ENCODE results near the gene DAZAP1.
"Not testable (repeated sequence)": the region's sequence is repeated elsewhere in the genome, so short reads cannot be mapped to it uniquely, and the experiment has no call there.

The DAZAP1 gene

DNA sequence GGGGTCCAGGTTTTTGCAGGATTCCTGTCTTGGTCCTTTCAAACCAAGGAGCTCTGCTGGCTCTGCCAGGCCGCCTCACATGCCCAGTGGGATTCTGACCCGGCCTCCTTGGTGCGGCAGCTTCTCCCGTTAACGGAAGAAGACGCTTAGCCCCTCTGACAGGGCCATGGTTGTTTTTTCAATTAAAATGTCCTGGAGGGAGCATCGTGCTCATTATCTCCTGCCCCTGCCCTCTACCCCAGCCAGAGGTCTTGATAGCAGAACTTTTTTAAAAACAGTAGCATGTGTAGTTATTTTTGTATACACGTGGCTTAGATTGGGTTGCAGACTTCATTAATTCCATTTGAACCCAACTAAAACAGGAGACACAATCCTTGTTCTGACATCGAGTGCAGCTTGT lies 19.4 kb downstream of the DAZAP1 start:
- DNase-seq: no peak

GRCh38 chr19:1427221-1427920 lies 20.0 kb downstream of the DAZAP1 start:
- DNase-seq: no peak

- DNase-seq: no peak
Observed at GRCh38 chr19:1428738-1429391, 21.5 kb downstream of the DAZAP1 start.

GRCh38 chr19:1429750-1430149 lies 22.4 kb downstream of the DAZAP1 start:
- no peak for DNase-seq

DNA sequence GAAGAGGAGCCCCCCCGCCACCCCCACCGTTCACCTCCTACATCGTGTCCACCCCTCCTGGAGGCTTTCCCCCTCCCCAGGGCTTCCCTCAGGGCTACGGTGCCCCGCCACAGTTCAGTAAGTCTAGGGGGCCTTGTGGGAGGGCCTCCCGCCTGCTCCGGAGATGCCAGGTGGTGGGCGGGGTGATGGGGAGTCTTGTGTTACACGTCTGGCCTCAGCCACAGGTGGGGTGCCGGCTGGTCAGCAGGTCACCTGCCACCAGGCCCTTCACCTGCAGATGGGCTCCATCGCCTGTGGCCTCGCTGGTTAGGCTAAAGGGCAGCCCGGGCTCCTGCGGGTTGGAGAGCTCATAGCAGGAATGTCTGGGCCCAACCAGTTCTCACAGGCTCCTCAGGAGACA lies 22.9 kb downstream of the DAZAP1 start:
- DNase-seq: no peak

GRCh38 chr19:1431759-1432506 lies 24.5 kb downstream of the DAZAP1 start:
- DNase-seq: no peak

GRCh38 chr19:1432507-1432887 lies 25.1 kb downstream of the DAZAP1 start:
- DNase-seq: no peak

GRCh38 chr19:1433119-1434039 lies 26.0 kb downstream of the DAZAP1 start:
- no peak for DNase-seq

- DNase-seq: no peak
Observed at GRCh38 chr19:1434040-1434366, 26.6 kb downstream of the DAZAP1 start.

GRCh38 chr19:1434577-1435060 lies 27.2 kb downstream of the DAZAP1 start:
- no peak for DNase-seq

DNA sequence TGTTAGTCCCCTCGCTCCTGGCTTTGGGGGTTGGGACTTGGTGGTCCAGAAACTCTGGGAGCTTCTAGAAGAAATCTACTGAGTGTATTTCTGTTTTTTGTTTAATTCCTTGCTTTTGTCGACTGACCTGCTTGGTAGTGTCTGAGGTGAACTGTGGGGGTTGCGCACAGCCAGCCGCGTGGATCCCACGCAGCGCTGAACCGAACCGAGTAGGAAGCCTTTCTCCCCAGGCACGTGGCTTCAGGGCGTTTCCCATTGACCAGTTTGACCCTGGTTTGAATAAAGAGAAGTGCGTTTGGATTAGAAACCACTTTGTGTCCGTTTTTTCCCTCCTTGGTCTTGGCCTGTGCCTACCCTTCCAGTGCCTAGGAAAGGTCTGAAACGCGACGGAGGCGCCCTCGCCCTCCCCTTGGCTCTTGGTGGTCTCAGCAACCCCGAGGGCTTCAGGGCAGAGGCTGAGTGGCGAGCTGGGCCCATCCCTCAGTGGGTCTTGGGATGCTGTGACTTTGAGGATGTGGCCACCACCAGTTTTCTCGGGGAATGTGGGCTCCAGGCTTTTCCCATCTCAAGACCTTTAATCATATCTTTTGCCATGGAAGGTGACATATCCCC lies 28.1 kb downstream of the DAZAP1 start:
- no peak for DNase-seq

- DNase-seq: no peak
Observed at GRCh38 chr19:1437609-1438008, 30.2 kb downstream of the DAZAP1 start.

GRCh38 chr19:1438035-1438932 lies 30.9 kb downstream of the DAZAP1 start, which contains the start of gene RPS15:
Gene RPS15, plus strand, starts transcription at chr19:1438396. Its CDS starts 30 bp downstream, at chr19:1438426.
- DNase-seq: peak; percentile 92

DNA sequence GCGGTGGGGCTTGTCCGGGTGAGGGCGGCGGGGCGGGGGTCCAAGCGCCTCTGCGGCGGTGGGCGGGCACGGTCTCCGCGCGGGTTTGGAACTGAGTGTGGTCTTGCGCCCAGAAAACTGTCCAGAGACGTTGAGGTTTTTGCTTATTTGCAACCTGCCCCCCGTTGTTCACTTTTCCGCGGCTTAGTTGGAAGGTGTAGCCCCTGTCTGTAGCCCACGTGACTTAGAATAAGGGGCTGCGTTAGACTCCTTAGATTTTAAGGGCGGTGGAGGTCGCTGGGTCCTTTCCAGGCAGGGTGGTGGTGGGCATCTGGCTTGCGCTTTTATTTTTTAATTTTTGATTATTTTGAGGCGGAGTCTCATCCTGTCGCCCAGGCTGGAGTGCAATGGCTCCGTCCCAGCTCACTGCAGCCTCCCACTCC lies 31.6 kb downstream of the DAZAP1 start:
- DNase-seq: no peak

GRCh38 chr19:1439525-1440417 lies 32.4 kb downstream of the DAZAP1 start:
- DNase-seq: not testable (repeated sequence)

DNA sequence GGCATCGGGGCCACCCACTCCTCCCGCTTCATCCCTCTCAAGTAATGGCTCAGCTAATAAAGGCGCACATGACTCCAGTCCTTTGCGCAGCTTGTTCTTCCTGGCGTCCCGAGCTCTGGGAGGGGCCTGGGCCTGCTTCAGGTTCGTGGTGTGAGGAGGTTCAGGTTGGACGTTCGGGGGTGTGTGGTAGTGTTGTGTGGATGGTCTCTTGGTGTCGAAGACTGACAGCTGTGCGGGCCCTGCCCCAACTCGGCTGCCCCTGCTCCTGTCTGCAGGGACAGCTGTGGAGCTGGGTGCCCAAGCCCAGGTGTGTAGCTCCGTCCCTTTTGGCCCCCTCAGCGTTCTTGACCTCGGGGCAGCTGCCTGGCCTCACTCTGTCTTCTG lies 33.0 kb downstream of the DAZAP1 start:
- DNase-seq: no peak

DNA sequence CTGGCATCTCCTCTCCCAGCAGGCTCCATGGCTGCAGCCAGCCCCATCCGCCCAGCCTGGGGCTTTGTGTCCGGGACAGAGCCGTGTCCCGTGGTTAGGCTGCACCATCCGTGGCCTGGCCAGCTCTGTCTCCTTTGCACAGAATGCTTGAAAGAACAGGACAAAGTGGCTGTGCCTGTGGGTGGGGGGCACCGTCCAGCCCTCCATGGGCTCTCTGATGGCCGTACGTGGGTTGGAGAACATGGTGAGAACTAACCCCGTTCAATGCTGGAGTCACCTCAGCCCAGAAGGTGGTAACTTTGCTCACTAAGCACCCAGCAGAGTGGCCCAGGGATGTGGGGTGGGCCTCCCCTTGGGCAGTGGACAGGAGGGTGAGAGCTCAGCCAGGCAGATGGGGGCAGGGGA lies 33.6 kb downstream of the DAZAP1 start:
- no peak for DNase-seq

DNA sequence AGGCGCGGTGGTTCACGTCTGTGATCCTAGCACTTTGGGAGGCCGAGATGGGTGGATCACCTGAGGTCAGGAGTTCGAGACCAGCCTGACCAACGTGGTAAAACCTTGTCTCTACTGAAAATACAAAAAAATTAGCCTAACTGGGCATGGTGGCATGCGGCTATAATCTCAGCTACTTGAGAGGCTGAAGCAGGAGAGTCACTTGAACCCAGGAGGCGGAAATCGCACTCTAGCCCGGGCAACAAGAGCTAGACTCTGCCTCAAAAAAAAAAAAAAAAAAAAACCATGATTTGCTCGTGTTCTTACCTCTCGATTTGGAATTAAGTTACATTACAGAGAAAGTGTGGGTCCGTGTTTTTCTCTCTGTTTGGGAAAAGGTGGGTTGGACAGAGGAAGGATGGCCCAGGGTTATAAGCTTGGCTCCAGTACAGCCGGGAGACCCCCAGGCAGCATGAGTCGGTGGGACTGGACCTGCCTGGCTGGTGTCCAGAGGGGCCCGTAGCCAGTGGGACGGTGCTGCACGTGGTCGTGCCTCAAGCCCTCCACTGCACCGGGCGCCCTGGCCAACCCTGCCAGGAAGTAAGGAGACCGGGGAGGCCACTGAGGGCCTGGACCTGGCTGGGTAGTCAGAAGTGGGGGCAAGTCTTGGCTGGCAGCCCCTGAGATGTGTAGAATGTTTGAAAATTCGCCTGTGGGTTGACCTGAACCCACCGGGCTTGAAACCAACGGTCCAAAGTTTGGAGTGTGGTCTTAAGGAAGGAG lies 34.5 kb downstream of the DAZAP1 start:
- no peak for DNase-seq

DNA sequence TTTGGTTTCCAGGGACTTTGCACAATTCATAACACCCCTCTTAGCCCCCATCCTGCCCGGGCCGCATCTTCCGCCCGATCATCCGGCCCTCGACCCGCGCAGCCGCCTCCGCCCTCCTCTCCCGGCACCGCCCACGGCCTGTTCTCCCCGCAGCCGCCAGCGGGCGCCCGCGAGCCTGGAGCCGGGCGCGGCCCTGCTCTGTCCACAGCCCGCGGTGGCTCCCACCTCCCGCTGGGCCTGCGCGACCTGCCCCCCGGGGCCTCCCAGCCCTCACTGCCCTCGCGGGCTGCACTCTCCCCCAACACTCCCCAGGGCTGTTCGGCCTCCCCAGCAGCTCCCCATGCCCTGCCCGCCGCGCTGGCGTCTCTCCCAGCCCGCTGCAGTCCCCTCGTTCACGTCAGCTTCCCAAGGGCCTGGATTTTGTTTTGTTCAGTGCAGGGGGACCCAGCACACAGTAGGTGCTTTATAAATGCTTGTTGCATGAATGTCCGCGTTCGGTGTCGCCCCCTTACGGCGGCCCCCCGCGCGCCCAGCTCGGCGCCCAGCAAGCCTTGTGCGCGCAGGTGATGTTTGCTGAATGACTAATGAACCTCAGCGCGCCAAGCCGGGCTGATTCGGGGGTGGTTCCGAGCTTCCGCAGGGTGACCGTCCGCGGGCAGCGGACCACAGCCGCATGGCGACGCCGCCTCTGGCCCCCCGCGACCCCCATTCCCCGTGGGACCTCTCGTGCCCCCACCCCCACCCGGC lies 38.0 kb downstream of the DAZAP1 start:
- peak; percentile 70 for DNase-seq

Data from activated T-cell treated with anti-CD3 and anti-CD28 coated beads for 4 hours (primary cell).